ENCODE results near the gene LOXL3. TPM values are rescaled to one million over a fixed set of nuclear protein-coding genes. Genes with fewer than 3 reads are reported as not detected.

LOXL3 gene, protein sequence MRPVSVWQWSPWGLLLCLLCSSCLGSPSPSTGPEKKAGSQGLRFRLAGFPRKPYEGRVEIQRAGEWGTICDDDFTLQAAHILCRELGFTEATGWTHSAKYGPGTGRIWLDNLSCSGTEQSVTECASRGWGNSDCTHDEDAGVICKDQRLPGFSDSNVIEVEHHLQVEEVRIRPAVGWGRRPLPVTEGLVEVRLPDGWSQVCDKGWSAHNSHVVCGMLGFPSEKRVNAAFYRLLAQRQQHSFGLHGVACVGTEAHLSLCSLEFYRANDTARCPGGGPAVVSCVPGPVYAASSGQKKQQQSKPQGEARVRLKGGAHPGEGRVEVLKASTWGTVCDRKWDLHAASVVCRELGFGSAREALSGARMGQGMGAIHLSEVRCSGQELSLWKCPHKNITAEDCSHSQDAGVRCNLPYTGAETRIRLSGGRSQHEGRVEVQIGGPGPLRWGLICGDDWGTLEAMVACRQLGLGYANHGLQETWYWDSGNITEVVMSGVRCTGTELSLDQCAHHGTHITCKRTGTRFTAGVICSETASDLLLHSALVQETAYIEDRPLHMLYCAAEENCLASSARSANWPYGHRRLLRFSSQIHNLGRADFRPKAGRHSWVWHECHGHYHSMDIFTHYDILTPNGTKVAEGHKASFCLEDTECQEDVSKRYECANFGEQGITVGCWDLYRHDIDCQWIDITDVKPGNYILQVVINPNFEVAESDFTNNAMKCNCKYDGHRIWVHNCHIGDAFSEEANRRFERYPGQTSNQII
- 6.4 TPM for total RNA-seq

DNA sequence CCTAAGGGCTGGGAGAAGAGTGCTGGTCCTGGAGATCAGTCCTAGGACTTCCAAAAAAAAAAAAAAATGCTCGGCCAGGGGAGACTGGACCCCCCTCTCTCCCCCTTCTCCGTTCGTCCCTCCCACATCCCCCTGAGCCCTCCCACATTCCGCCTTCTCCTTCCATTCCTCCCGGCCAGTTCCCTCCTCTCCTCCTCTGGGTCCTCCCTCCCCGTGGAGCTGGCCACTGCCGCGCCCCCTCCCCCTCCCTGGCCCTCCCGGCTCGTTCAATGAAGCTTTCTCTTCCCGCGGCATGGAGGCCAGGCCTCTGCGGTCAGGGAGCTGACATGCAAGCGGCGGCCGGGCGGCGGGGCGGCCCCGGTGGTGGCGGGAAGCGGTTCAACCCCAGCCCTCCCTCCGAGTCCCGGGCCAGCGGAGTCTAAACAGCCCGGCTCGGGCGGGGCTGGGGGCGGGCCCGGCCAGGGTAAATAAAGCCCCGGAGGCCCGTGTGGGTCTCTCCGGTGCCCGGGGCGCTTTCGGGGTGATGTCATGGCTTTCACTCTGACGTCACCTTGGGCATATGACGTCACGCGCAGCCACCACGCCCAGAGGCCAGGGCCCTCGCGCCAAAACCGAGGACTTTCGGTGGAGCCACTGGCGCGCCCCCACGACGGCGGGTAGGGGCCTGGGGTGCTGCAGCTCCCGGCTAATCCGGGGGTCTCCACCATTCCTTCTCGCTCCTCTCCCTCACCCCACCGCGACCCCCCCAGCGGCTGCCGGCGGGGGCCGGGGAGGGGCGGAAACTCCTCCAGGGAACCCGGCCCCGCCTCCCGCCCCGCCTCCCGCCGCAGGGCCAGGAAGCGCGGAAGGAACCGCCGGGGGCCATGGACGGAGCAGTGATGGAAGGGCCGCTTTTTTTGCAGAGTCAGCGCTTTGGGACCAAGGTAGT lies at the start of gene LOXL3, which contains the start of gene DOK1:
Gene LOXL3 (minus strand): TSS at position 51 of the 928 bp plus-strand sequence. CDS start 1,308 bp downstream, outside the sequence.
Gene DOK1 (plus strand): TSS at position 829 of the 928 bp plus-strand sequence. CDS start 35 bp downstream, at position 864.
- DNase-seq (ENCODE audit: low spot score): peak; percentile 87

DNA sequence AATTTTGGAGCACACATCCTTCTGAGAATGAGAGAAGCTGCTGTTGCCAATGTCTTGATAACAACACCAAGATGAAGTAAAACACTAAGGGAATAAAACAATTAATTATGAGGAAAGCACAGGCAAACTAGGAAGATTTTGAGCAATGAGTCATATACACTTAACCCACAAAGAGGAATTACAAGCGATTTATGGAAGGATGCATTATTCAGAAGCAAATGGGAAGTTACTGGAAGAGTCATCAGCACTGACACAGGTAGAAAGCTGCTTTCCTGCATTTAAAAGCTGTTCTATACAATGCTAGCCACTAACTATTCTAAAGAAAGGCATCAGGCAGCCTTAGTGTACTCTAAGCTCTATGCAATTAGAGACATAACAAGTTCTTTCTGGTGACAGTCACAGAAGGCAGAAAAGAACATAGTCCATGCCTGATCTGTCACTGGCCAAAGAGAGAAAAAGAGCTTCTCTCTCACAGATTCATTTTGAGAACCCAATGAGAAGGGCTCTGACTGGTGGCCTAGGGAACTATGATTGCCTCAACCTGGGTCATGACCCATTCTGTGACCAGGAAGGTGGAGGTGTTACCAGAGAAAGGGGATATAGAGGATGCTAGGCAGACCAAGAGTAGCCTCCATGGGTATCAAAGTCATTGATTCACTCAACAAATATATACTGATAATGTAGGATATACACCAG lies 49.0 kb upstream of the LOXL3 start:
- DNase-seq (ENCODE audit: low spot score): no peak

DNA sequence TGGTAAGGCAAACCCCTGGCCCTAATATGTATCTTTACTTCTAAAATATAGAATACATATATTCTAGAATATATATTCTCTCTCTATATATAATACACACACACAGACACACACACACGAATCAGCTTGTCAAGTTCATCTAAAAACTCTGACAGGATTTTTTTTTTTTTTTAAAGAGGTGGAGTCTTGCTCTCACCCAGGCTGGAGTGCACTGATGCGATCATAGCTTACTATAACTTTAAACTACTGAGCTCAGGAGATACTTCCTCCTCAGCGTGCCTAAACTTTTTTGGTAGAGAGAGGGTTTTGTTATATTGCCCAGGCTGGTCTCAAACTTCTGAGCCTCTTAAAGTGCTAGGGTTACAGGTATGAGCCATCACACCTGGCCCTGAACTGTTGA lies 45.9 kb upstream of the LOXL3 start:
- DNase-seq (ENCODE audit: low spot score): no peak

DNA sequence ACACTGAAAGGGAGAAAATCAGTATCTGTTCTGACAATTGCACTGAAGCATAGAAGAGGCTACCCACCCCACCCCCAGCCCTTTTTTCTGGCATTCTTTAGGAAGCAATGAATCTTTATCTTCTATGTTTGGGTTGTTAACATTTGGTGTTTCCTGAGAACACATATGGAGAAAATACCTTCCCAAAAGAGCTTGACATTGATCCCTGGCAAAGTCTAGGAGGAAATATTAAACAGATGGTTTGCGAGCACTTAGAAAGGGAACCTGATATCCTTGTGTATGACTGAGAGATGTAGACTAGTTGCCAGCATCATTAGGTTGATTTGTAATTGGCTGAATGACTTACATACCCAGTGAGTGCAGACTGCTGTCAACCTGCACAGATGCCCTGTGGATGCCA lies 43.7 kb upstream of the LOXL3 start:
- no peak for DNase-seq (ENCODE audit: low spot score)

DNA sequence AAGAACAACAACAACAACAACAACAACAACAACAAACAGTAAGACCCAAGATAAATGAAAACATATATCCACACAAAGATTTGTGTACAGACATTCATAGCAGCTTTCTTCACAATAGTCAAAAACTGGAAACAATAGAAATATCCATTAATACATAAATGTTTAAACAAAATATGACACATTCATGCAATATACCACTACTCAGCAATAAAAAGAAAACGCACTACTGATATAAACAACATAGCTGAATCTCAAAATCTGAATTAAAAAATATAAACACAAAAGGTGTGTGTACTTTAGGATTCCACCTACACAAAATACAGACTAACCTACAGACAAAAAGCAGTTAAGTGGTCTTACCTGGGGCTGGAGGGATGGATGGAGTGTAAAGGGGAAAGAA lies 42.8 kb upstream of the LOXL3 start:
- no peak for DNase-seq (ENCODE audit: low spot score)

DNA sequence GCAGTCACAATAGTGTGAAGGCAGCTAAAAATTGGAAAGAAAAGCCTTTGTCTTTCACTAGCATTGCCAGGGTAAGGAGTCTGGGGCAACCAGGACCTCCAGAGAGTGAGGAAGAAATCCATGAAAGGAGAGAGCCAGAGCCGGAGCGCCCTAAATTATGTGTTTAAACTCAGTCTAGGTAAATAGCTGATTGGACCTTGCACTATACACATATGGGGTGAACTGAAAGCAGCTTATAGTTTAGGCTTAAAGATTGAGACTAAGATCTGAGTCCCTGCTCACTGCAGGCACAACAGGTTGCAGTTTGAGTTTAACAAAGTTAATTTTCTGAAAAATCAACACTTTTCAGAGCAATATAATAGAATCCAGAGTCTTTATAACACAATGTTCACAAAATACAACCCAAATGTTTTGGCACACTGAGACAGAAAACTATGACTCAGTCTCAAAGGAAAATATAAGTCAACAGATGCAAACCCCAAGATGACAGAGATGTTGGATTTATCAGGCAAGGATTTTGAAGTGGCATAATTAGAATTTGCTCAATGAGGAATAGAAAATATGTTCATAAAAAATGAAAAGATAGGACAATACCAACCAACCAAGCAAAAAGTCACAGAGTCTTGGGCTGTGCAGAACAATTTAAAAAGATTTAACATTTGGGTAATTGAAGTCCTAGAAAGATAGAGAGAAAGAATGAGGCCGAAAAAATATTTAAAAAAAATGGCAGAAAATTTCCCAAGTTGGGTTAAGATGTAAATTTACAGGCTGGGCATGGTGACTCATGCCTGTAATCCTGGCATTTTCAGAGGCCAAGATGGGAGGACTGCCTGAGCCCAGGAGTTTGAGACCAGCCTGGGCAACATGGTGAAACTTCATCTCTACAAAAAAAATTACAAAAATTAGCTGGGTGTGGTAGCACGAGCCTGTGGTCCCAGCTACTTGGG lies 40.4 kb upstream of the LOXL3 start:
- no peak for DNase-seq (ENCODE audit: low spot score)

DNA sequence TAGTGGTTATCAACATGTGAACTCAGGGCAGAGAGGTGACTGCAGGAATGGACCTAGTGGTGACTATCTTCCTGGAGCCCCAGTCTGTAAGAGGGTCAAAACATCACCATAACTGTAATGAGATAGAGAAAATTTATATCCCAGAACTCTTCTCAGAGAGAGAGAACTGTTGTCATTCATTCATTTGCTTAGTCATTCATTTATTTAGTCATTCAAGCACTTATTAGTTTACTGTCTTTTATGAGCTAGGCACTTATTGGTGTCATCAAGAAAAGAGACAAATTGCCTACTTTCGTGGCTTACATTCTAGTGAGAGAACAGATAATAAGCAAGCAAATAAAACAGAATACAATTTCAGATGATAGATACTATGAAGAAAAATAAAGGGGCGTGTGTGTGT lies 34.9 kb upstream of the LOXL3 start:
- DNase-seq (ENCODE audit: low spot score): no peak

DNA sequence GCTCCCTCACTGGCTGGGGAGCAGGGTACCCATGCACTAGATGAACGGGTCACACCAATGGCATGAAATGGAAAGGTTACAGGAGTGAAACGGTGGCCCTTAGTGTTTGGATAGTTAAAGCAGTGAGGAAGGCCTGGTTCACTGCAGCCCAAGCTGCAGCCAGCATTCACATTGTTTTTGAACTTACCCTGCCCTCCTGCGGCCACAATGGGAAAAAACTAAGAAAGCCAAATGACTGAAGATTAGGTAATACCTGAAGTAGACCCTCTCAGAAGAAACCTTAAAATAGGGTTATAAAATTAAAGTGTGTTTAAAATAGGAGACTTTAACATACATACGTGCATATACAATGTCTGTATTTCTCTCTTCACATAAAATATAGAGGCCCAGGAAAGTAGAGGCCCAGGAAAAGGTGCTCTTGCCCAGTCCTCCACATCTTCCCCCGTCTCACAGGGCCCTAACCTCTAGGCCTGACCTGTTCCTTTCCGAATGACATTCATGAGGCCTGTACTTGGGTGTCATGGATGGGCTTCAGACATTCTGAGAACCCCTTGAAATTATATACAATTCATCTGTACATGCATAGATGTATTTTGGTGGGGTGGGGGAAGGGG lies 34.0 kb upstream of the LOXL3 start:
- peak; percentile 73 for DNase-seq (ENCODE audit: low spot score)

DNA sequence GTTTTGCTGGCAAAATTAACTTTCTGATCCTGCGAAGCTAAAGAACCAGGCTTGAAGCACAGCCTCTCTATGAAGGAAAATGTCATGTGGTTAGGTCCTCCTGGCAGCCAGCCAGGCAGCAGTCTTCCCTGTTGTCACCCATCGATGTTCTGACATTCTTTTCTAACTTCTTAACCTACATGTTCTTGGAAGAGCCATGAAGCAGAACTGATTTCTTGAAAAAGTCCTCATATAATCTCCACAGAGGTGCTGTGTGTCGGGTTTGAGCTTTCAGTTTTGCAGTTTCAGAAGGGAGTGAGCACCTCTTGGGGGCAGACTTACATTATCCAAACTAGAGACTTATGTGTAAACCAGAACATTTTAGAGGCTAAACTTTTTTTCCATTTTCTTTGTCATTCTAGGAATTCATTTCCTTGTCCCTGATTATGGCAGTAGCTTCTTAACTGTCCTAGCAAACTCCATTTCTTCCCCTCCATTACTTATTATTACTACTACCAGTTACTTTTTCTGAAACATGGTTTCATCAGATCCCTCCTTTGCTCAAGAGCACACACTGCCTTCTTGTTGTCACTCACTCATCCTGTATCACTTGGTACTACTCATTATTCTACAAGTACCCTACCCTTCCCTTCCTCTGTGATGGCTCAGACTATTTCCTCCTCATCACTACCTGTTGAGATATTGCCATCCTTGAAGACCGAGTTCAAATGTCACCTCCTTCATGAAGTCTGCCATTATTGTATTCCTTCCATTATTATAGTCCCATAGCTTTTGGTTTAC lies 31.9 kb upstream of the LOXL3 start:
- no peak for DNase-seq (ENCODE audit: low spot score)

DNA sequence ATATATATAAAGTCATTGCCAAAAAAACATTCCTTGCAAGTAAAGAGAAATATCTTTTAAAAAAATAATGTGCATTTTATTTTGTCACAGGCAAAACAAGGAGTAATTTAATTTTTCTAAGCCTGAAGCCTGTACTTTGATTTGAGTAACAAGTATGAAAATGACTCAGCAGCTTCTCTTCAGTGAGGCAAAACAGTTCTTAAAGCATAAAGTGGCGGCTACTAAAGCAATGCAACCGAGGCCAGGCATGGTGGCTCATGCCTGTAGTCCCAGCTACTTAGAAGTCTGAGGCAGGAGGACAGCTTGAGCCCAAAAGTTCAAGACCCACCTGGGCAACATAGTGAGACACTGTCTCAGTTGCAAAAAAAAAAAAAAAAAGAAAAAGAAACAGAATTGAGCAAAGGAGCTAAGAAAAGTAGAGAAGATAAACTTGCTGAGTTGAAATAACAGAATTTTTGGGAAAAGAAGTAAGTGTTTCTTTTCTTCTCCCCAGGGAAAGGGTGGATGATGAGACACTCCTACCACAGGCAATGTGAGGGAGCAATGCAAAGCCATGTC lies 30.4 kb upstream of the LOXL3 start:
- no peak for DNase-seq (ENCODE audit: low spot score)

DNA sequence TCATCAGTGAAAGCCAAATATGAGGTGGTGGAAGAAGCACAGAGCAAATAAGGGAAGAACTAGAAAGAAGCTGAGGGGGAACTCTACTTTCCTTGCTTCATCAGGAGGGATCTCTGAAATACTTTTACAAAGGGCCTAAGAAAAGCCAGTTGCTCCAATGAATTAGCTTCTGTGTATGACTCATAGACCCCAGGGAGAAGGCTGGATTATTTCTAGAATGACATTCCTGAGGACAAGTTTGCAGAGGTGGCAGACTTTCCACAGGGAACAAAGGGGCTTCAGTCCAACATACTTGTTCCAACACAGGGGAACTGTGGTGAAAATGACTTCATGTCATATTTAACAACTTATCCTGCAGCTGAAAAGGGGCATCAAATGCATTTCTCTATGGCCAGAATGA lies 29.8 kb upstream of the LOXL3 start:
- DNase-seq (ENCODE audit: low spot score): no peak

DNA sequence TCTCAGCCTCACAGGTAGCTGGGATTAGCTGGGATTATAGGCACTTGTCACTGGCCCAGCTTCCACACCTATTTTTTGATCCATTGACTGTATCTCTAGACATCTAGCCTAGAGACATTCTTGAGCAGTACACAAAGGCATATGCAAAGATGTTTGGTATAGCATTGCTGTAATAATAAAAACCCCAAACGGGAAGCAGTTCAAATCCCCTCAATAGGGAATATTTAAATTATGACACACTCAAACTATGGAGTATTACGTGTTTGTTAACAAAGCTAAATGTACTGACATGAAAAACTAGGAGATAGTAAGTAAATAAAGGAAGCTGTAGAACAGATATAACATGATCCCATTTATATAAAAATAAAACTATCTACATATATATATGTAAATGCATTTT lies 28.4 kb upstream of the LOXL3 start:
- DNase-seq (ENCODE audit: low spot score): no peak

DNA sequence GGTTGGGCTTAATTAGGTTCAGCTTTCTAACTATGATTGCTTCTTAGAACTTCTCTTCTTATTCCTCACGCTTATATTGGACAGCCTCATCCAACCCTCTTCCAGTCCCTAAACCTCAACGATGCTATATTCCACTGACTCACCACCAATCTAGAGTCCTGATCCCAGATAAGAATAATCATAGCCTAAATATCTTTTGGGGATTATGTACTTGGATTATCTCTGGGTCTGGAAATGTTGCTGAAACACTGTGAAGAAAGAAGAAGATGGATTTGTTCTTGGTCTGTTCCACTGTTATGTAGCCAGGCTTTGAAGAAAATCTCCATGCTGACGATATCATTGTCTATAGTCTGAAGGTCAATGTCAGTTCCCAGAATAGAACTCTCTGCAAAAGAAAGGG lies 27.7 kb upstream of the LOXL3 start:
- no peak for DNase-seq (ENCODE audit: low spot score)

DNA sequence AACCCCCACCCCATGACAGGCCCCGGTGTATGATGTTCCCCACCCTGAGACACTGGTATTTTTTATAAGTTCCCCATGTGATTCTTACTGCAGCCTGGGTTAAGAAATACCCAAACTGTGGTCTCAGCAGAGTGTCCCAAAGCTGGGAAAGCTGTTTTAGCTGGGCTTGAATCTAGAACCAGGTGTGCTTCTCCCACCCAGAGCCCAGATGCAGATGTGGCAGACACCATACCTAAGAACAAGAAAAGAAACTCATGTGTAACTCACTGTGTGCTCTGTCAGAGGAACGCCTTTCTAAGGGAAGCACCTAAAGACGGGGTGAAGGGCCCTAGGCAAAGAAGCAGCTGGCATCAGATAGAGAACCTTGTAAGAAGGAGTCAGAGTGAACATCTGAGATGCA lies 24.7 kb upstream of the LOXL3 start:
- DNase-seq (ENCODE audit: low spot score): no peak

DNA sequence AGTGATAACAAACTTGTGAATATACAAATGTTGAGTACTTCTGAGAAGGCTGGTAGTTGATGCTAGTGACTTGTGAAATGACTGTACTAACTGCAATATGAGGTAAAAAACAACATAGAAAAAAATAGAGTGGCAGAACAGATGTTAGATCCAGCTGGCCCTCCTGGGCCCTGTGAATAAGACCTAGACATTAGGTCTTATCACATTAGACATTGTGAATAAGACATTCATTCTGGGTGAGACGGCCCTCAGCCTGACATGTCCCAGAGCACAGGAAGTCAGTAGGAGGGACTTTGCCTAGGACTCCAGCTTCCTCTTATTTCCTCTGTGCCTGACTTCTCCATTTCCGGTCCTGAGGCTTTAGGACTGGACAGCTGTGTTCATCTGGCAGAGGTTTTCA lies 23.7 kb upstream of the LOXL3 start:
- no peak for DNase-seq (ENCODE audit: low spot score)

DNA sequence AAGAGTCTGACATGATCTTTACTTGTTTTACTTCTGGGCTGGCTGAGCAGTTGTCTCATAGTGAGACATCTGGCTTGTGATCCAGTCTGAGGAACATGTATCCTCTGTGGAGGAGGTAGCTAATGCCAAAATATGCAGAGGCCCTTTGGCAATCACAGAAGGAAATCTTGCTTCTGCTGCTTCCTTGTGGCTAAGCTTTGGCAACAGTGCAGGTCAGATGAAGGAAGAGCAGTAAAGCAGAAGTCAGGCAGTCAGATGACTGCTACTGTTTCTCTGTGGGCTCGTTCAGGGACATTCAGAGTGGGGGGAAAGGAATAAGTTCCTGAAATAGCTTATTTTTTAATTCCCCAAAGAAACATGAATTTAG lies 23.1 kb upstream of the LOXL3 start:
- DNase-seq (ENCODE audit: low spot score): no peak

DNA sequence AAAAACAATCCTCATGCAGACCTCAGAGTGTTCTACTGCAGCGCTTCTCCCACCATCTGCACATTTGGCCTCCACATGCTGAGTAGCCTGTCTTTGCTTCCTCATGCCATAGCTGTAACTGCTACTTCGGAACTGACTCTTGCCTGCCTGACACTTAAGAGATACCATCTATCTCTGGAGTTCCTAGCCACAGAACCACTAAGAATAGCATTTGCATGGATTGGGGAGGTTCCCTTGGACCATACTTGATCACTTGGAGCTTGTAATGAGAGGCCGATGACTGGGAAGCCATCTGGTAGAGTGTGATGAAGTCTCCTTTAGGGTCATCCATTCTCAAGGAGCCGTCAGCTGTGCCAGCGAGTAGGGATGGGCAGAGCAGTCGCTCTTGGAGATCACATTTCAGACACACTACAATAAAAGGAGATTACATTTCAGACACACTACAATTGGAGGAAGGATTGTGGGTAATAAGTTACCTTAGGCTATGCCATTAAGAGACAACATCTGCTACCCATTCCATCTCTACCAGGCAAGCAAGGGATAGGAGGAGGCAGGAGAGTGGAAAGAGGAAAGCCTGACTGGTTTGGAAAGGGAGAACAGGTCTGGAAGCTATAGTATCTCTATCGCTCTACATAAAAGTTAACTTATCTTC lies 22.6 kb upstream of the LOXL3 start:
- DNase-seq (ENCODE audit: low spot score): no peak

DNA sequence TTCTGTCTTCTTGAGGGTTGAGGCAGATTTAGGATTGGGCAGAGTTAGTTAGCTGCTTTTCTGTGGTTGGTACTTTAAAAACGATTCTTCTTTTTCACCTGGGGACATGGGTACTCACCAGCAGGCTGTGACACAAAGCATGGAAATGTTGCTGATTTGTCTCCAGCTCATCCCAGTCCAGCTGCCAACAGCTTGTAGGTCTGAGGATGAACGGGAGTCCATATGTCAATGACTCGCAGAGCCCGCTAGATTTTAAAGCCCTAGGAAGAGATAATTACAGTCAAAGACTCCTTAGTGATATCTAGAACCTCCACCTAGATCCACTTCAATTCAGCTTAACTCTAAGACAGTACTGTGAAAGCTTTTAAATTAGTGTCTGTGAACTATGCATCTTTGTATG lies 21.6 kb upstream of the LOXL3 start:
- DNase-seq (ENCODE audit: low spot score): no peak

Data from ureter (tissue), 1 donor.